Testis (tissue), 2 donors: ENCODE measurements around the gene TRIM7.

Experiments used
- CTCF ChIP-seq, 3 experiments: fragments of 450-650 bp in 2 of 3; fragments of 200-600 bp in 1 of 3; sonication (generic) in 1 of 3; IDR thresholded peaks; one replicate each; pipeline ENCODE4 v1.5.1; 2016 to 2019; ENCODE audit warnings: antibody characterized with exemption in 3 of 3, mild to moderate bottlenecking in 2 of 3, moderate library complexity in 1 of 3
- POLR2A ChIP-seq: fragments of 450-650 bp; IDR thresholded peaks from one replicate; pipeline ENCODE4 v1.6.1; 2017; ENCODE audit warnings: antibody characterized with exemption, mild to moderate bottlenecking, moderate library complexity

GRCh38 chr5:181163487-181164075 is 41.4 kb downstream of the TRIM7 start:
- no peak for TF ChIP-seq CTCF (IDR thresholded peaks at IDR 0.05)
- no peak for TF ChIP-seq POLR2A
